Lower leg skin (tissue), 3 donors: Measurements from ENCODE around the gene MAN1A1.

Experiments
- POLR2A ChIP-seq, 2 donors: fragments of 450-650 bp; IDR thresholded peaks; one replicate each; pipeline ENCODE4 v1.6.1; 2016 to 2017; ENCODE audit warnings: antibody characterized with exemption in 2 of 2, mild to moderate bottlenecking in 1 of 2, moderate library complexity in 1 of 2
- TF ChIP-seq, protein P1 (sequence below), 3 donors: fragments of 450-650 bp; IDR thresholded peaks; one replicate each; pipeline ENCODE4 v1.5.1; 2016; ENCODE audit warnings: antibody characterized with exemption in 3 of 3, mild to moderate bottlenecking in 3 of 3, moderate library complexity in 2 of 3

DNA sequence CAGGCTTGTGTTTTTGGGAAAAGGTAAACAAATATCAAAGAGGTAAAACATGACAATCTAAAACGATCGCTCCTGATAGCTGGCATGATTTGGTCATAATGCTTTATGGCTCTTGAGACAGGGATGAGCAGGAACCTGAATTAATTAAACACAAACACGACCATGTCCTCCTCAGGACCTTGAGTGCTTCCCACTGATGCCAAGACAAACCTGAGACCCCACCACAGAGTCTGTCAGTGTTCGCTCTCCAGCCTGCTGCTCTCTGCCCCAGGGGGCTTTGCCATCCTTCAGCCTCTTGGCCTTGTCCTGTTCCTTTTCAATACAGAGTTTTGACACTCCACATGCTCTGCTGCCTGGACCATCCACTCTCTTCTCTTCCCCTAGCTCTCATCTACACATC lies 119.4 kb downstream of the MAN1A1 start:
- TF ChIP-seq, protein P1, sequence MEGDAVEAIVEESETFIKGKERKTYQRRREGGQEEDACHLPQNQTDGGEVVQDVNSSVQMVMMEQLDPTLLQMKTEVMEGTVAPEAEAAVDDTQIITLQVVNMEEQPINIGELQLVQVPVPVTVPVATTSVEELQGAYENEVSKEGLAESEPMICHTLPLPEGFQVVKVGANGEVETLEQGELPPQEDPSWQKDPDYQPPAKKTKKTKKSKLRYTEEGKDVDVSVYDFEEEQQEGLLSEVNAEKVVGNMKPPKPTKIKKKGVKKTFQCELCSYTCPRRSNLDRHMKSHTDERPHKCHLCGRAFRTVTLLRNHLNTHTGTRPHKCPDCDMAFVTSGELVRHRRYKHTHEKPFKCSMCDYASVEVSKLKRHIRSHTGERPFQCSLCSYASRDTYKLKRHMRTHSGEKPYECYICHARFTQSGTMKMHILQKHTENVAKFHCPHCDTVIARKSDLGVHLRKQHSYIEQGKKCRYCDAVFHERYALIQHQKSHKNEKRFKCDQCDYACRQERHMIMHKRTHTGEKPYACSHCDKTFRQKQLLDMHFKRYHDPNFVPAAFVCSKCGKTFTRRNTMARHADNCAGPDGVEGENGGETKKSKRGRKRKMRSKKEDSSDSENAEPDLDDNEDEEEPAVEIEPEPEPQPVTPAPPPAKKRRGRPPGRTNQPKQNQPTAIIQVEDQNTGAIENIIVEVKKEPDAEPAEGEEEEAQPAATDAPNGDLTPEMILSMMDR (IDR thresholded peaks at IDR 0.05): no peak
- TF ChIP-seq POLR2A (IDR thresholded peaks at IDR 0.05): no peak
